Measurements from ENCODE around the gene DKK3.

DKK3 gene

DNA sequence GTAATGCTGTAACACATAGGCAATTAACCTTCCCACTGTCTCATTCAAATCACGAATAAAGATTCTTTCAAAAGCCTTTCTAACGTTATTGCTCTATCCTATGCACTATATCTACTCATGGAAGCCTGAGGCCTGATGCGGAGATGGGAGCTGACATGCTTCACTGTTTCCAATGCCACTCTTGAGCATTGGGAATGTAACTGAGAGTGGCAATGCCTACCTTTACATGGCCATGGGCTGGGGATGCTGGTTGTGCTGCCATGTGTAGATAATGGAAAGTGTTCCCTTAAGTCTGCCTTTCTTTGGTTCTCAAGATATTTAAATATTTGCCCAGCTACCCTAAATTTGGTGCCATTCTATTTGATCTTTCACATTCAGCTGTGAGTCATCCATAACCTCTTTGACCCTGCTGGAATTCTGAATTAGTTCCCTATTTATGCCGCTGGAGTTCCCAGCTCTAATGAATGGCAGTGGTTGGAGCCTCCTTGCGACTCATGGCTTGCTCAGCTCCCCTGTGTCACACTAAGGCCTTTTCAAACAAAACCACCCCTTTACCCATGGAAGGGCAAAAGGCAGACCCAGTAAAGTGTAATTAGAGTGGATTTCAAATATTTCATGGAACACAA is 21.4 kb upstream of the DKK3 start:
- DNase-seq (ENCODE audit: low read depth in 2 of 2): no peak

DNA sequence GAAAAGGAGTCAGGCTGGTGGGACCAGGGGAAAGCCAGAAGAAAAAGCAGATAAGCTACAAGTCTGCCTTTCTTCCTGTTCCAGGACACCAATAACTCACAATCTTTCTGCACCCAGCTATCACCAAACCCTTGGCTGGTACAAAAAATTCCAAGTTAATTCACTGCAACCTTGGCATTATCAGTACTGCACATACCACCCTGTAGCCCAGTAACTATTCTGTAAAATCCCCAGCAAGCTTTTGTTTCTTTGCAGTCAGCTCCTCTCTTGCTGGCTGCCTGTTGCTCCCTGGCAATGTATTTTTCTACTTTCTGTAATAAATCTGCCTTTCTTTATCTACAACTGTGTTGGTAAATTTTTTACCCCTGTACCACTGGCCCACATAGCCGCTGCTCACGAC is 20.7 kb upstream of the DKK3 start:
- DNase-seq (ENCODE audit: low read depth in 2 of 2): no peak

DNA sequence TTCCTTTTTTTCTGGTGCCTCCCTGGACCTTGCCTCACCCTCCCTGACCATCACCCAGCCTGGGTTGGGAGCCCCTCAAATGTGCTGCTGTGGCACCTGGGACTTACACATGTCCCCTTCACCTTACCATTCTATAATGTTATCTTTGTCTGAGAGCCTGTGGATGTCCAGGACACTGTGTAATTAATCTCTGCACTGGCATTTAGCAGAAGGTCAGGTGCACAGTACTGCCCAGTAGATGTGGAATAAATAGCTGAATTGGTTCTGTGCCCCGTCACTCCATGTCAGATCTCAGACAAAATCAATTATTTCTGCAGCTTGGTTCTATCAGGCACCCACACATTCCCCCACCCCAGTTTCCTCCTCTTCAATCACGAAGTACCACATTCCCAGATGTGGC is 19.9 kb upstream of the DKK3 start:
- no peak for DNase-seq (ENCODE audit: low read depth in 2 of 2)

DNA sequence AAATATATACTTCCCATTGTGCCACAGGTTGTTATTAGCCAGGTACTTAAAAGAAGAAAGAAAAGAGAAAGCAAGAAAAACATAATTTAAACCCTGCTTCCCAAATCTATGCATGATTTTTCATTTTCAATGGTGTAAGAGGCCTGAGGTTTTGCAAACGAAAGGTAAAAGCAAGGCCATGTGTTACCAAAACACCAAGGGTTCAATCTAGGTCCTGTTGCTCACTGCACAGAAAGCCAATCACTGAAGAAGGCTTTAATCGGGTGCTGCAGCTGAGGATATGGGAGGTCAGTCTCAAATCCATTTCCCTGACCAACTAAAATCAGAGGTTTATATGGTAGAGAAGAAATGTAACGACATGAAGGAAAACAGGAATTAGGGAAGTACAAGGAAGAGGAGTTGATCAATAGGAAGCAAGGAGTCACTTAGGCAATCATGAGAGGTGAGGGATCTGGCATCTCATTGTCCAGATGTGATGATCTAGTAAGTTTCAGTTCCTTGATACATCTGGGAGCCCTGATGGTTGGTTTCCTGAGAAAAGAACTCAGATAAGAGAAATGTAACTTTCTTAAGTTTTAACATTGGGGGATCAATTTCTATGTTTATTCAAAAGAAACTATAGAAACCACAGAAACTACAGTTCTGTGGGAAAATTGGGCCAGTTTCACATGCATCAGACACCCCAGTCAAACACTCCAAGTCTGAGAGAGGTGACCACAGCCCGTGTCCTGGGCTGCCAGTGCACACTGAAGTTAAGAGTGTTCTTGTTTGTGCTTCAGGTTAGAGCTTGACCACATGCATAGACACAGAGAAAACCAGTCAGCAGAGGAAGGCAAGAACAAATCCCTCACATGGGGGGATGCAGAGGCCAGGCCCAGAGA is 18.1 kb upstream of the DKK3 start:
- no peak for DNase-seq (ENCODE audit: low read depth in 2 of 2)

DNA sequence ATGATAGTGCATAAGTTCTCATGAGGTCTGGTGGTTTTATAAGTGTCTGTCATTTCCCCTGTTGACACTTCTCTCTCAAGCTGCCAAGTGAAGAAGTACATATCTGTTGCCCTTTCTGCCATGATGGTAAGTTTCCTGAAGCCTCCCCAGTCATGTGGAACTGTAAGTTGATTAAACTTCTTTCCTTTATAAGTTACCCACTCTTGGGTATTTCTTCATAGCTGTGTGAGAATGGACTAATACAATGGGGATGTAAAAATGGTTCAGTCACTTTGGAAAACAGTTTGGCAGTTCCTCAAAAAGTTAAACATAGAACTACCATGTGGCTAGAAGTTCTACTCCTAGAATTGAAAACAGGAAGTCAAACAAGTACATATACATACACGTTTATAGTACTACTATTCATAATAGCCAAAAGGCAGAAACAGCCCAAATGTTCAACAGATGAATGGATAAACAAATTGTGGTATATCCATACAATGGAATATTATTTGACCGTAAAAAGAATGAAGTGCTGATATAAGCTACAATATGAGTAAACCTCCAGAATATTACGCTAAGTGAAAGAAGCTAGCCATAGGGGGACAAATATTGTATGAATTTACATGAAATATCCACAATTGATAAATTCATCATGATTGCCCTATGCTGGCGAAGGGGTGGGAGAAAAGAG is 16.0 kb upstream of the DKK3 start:
- no peak for DNase-seq (ENCODE audit: low read depth in 2 of 2)

DNA sequence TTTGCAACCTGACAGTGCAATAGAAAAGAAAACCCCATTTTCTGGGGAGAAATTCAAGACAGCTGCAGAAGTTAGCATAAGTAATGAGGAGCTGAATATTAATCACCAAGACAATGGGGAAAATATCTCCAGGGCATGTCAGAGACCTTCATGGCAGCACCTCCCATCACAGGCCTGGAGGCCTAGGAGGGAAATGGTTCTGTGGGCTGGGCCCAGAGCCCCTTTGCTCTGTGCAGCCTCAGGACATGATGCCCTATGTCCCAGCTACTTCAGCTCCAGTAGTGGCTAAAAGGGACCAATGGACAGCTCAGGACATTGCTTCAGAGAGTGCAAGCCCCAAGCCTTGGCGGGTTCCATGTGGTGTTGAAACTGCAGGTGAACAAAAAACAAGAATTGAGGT is 14.6 kb upstream of the DKK3 start:
- DNase-seq (ENCODE audit: low read depth in 2 of 2): no peak

DNA sequence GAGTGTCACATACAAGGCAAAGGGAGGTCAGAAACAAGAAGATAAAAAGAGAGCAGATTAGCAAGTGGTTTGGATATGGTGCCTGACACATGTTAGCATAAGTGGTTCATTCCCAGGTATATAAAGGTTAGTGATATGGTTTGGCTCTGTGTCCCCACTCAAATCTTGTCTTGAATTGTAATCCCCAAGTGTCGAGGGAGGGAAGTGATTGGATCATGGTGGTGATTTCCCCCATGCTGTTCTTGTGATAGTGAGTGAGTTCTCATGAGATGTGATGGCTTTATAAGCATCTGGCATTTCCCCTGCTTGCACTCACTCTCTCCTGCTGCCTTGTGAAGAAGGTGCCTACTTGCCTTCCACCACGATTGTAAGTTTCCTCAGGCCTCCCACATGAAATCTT is 12.1 kb upstream of the DKK3 start:
- no peak for DNase-seq (ENCODE audit: low read depth in 2 of 2)

DNA sequence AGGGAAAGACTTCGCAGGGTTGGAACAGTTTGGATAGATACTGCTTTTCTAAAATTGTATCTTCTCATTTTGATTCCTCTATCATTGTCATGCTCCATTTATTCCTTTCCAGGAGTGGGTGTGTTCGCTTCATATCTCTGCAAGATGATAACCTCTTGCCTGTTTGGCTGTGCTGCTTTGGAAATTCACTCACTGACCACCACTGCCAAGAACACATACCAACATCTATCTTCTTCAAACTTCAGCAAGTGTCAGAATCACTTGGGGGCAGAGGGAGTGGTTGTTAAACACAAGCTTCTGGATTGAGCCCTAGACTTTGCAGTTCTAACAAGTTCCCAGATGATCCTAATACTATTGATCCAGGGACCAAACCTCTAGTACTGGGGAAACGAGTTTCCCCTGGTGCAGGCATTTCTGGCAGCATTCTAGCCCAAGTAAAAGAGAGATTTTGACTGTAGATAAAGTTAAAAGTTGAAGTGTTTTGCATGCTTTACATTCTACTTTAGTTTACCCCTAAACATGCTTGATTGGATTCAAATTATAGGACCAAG is 11.5 kb upstream of the DKK3 start:
- DNase-seq (ENCODE audit: low read depth in 2 of 2): no peak

DNA sequence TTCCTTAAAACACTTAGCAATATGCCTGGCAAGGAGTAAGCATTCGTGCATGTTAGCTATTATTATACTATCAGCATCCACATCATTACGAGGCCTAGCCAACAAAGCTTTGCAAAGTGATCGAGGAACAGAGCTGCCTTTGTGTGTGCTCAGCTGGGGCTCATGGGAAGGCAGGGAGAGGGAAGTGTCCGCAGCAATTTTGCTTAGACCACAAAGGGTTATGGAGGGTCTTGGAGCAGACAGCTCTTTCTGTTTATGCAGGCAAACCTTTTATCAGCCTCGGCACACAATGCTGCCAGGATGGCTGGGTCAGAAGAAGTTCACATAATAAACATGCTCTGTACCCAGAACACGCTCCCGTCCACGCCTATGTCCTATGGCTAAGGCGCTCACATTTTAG is 10.9 kb upstream of the DKK3 start:
- no peak for DNase-seq (ENCODE audit: low read depth in 2 of 2)

DNA sequence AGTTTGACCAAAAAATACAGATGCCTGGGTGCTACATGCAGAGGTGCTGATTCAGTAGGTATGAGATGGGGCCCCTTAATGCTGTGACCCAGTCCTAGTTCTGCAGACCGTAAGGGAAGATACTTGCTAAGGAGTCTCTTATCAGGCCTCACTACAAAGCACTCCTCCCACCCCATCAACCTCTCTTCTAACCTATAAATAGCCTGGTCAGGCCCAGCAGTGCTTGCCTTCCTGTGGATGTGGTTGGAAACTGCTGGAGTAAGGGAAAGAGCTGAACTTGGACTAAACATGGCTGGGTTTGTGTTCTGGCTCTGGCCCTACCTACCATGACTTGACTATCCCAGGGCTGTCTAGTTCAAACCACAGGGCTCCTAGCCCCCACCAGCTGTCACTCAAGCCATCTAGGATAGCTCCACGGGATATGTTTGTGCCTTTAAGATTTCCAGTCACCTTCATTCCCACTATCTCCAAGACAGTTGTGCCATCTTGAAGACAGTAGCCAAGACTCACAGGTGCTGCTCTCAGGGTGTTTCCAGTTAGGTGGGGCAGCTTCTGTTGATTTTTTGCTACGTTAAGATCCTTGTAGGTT is 9.5 kb upstream of the DKK3 start:
- DNase-seq (ENCODE audit: low read depth in 2 of 2): no peak

DNA sequence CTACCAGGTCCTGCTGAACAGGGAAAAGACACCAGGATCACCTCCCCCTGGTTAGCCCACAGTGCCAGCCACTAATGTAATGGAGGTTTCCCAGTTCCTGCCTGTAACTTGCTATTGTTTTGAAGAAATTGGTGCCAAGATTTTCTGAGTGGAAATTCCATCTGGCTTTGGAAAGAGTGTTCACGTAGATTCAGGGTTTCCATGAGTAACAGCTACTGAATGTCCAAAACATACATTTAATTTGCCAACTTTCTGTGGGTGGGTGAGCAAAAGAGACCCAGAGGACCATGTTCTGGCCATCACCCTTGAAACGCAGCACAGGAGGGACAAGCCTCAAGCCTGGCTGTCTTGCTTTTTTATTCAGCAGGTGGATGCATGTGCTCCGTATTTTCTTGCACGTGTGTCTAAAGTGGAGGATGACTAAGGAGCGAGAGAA is 8.8 kb upstream of the DKK3 start:
- no peak for DNase-seq (ENCODE audit: low read depth in 2 of 2)

DNA sequence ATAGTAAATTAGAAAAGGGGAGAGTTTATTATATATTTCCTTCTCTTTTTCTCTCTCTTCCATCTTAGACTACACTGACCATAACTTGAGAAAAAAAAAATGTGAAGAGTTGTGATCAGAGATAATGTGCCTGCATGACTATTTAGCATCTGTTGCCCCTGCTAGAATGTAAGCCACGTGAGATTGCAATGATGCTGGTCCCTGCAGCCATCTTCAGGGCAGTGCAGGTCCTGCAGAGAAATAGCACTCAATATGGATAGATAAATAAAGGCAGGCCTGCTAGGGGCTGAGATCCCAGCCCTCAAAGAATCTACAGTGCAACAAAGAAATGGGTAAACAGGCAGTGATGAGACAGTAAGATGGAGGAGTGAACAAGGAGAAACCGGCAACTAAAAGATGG is 7.8 kb upstream of the DKK3 start:
- DNase-seq (ENCODE audit: low read depth in 2 of 2): no peak

DNA sequence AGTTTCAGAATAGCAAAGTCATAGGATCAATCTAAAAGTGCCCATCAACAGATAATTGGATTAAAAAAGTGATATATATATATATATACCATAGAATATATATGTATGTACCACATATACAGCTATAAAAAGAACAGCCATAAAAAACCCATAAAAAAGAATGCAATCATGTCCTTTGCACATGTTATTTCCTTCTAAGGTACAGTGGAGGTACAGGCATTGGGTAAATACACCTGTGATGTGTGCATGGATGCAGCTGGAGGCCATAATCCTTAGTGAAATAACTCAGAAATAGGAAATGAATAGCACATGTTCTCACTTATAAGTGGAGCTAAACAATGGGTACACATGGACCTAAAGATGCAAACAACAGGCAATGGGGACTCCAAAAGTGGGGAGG is 7.1 kb upstream of the DKK3 start:
- DNase-seq (ENCODE audit: low read depth in 2 of 2): no peak

DNA sequence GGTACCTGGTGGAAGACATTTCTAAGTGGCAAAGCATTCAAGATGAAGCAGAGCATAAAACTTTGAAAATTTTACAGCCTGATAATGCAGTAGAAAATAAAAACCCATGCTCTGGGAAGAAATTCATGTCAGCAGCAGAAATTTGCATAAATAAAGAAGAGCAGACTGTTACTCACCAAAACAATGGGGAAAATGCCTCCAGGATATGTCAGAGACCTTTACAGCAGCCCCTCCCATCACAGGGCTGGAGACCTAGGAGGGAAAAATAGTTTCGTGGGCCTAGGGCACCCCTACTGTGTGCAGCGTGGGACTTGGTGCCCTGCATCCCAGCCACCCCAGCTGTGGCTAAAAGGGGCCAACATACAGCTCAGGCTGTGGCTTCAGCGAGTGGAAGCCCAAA is 5.4 kb upstream of the DKK3 start:
- DNase-seq (ENCODE audit: low read depth in 2 of 2): no peak

DNA sequence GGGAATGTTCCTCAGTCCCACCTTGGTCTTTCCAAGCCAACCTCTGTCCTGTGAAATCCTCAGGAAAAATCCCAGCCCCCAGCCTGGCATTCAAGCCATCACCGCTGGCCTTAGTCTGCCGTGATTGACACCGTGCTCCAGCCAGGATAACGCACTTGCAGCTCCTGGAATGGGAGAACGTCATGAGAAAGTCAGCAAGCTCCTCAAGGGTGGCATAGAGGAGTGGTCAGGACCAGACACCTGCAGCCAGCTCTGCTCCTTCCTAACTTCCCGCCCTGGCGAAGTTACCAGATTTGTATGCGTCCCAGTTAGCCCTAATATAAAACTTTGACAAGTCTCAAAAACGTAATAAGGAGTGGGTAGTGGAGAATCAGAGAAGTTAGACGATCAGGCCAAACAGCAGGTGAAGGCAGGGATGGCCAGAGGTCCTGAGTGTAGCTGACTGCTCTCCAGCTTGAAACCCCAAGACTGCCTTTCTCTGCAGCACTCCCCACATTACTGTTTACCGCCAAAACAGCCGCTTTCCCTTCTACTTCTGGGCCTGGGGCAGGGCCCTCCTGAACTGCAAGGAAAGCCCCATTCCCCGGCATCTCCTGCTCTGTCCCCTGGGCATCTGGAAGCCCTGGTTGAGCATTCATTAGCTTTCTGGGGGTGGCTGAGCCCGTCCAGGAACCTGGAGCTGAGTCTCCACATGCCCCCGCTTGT is 1.3 kb upstream of the DKK3 start:
- no peak for DNase-seq (ENCODE audit: low read depth in 2 of 2)

DNA sequence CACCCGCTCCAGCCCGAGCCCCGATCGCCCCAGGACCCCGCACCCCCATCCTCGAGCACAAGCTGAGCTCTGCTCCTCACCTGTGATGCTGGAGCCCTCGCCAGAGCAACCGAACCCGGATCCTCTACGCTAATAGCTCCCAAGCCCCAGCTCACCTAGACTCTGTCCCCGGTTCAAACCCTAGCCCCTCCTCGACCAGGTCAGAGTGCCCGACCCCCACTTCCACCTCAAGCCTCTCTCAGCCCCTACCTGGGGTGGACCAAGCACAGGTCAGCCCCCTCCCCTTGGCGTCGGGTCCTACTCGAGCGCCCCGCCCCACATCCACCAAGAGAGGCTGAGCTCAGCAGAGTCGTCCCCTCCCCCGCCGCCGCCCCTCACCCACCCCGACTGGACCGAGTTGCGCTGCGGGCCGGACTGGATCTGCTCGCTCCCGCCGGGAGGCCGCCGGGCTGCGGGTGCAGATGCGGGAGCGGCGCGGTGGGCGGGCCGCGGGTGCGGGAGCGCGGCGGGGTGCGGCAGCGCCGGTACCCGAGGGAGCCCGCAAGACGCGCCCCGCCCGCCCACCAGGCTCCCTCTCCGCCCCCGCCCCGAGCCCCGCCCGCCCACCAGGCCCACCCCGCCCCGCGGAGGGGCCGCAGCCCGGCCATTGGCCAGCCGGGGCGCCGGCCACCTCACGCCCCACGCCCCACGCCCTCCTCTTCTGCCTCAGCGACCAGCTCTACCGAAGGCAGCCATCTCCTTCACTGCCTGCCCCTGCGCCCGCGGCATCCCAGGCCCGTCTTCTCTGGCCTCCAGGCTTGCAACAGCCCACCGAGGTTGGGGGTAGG is 577 bp upstream of the DKK3 start:
- DNase-seq (ENCODE audit: low read depth in 2 of 2): no peak

DNA sequence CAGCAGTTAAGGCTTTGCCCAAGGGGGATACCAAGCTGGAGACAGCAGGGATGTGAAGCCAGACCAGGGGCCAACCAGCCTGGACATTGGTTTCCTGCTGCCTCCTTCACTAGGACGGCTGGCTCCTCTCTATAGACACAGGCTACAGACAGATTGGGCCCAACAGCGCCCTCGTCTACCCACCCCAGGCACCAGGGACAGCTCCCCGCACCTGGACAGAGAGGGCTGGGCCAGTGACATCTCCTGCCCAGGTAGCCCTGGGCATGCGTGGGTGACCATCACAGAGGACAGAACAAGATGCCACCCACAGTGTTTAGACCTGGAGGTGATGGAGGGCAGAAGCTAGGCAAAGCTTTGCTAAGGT is 1.2 kb downstream of the DKK3 start:
- DNase-seq (ENCODE audit: low read depth in 2 of 2): no peak

DNA sequence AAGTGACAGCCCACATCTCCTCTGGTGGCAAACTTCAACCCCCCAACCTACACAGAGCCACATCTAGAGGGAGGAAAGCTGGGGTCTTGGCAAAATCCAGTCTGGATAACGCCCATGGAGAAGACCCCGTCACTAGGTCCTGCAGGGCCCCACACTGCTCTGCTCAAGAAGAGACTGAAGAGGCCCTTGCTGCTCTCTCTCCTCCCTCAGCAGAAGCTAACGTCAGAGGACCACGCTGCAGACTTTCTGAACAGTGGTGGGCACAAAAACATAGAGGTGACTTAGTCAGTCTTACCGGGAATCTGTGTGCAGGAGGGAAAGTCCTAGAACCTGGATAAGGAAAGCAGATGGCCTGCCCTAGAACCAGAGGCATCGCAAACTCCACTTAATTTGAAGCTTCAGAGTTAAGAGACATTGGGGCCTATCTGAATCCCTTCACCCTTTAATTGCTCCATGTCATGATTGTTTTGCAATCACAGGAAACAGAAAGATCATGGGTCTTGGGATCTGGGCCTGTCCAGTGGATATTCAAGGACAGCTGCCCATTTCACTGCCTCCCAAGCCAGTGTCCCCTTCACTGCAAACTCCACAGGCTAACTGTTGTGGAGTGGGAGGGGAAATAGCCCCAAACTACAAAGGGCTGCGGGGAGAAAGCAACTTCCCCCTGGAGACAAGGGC is 1.7 kb downstream of the DKK3 start:
- no peak for DNase-seq (ENCODE audit: low read depth in 2 of 2)

DNA sequence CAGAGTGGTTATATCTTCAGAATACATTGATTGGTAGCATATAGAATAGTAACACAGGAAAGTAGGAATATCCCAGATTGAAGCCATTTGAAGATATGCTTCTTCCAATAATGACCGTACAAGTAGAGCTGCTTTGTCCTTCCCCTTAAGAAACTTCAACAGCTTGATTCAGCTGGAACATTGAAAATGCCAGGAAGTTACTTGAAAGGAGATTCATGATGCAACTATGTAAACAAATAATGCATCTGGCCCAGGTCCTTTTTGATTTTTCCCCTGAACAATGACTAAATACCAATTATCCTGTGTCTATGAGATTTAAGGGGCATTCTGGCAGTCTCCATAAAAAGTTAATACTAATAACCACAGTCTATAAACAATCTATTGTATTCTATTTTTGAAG is 3.0 kb downstream of the DKK3 start:
- no peak for DNase-seq (ENCODE audit: low read depth in 2 of 2)

DNA sequence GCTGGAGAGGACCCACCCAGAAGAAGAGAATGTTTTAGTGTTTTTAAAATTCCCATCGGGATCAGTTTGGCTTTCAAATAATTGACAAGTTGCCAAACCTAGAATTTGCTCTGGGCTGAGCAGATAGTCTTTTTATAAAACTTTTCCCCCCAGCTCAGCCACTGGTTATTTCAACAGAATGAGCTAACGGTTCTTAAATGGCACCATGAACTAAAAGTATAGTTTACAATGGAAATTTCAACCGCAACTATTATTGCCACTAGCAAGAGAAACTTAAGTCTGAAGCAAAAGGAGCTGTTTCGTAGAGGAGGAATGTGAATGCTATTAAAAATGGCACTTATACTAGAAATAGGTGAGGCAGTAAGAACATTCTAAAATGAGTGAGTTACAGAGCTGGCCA is 3.4 kb downstream of the DKK3 start:
- DNase-seq (ENCODE audit: low read depth in 2 of 2): no peak
